OCI-LY1 (cell line): ENCODE data around the gene ZBTB7C.

Experiments
- EZH2 ChIP-seq: fragments of 200-600 bp; sonication (generic), shearing (Covaris generic); IDR thresholded peaks from 2 replicates; pipeline ENCODE4 v1.8.0; 2017; ENCODE audit warnings: borderline replicate concordance, mixed run types, mild to moderate bottlenecking, antibody characterized with exemption, low read length, moderate library complexity, mixed read lengths
- TF ChIP-seq, protein P1 (sequence below): fragments of 200-600 bp; sonication (generic), shearing (Covaris generic); IDR thresholded peaks from 2 replicates; pipeline ENCODE4 v1.5.1; 2017; ENCODE audit warnings: mild to moderate bottlenecking, antibody characterized with exemption, low read length, moderate library complexity, mixed read lengths

DNA sequence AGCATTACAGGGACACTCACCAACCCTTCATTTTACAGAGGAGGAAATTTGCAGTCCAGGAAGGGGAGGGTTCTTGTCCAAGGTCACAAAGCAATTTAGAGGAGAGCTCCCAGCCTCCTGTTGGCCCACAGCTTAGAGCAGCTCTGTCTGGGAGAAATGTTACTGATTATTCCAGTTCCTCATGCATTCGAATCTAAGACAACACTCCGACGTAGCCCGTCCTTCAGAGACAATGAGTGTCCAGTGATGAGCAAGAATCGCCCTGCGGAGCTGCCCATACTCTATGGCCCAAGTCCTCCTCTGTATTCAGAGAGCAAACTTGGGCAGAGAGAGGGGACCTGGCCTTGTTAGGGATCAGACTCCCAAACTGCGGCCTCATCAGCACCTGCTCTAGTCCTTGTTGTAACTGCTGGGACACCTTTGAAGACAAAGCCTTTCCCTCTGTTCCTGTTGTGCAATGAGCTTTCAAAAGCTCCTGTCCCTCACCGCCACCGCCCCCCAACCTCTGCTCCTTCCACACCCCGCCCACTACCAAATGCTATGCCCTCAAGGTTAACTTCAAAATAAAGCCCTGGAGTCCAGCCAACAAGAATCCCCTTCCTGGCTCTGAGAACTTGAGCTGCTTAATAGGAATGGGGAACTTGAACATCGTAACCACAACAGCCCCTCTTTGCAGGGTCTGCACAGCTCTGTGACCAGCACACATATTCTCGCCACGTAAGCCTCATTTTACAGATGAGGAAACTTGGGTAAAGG lies 243.9 kb downstream of the ZBTB7C start:
- TF ChIP-seq, protein P1, sequence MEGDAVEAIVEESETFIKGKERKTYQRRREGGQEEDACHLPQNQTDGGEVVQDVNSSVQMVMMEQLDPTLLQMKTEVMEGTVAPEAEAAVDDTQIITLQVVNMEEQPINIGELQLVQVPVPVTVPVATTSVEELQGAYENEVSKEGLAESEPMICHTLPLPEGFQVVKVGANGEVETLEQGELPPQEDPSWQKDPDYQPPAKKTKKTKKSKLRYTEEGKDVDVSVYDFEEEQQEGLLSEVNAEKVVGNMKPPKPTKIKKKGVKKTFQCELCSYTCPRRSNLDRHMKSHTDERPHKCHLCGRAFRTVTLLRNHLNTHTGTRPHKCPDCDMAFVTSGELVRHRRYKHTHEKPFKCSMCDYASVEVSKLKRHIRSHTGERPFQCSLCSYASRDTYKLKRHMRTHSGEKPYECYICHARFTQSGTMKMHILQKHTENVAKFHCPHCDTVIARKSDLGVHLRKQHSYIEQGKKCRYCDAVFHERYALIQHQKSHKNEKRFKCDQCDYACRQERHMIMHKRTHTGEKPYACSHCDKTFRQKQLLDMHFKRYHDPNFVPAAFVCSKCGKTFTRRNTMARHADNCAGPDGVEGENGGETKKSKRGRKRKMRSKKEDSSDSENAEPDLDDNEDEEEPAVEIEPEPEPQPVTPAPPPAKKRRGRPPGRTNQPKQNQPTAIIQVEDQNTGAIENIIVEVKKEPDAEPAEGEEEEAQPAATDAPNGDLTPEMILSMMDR = no peak
- no peak for TF ChIP-seq EZH2
